Calu3 (cell line): ENCODE measurements around the gene FZR1. TPM values are rescaled to one million over a fixed set of nuclear protein-coding genes. Genes with fewer than 3 reads are reported as not detected.
"Not testable (repeated sequence)": the region's sequence is repeated elsewhere in the genome, so short reads cannot be mapped to it uniquely, and the experiment has no call there.

Experiments used
- BruUV-seq: library from RNA; stranded (reverse); fragments of 400-500 nt; replicated peaks from 2 replicates; lab custom pipeline; 2021; lab: Mats Ljungman, UMichigan
- CTCF ChIA-PET: fragments of 300-600 bp; sonication (Branson Sonifier 250); formaldehyde crosslinking; loops from one replicate; lab custom pipeline; 2022; ENCODE audit warnings: antibody characterized with exemption; lab: Charles Lee
- DNase-seq: peaks from one replicate; pipeline ENCODE4 v3.0.0; 2022
- H3K27ac Mint-ChIP-seq: one replicate; pipeline ENCODE4 v1.8.0; 2022; ENCODE audit warnings: mixed read lengths; ENCODE audit not compliant: unreplicated experiment
- H3K27me3 Mint-ChIP-seq: one replicate; pipeline ENCODE4 v1.8.0; 2022; ENCODE audit warnings: mixed read lengths; ENCODE audit not compliant: unreplicated experiment
- H3K36me3 Mint-ChIP-seq: one replicate; pipeline ENCODE4 v1.8.0; 2022; ENCODE audit warnings: mild to moderate bottlenecking, moderate library complexity, mixed read lengths; ENCODE audit not compliant: insufficient read depth, unreplicated experiment
- H3K4me1 Mint-ChIP-seq: one replicate; pipeline ENCODE4 v1.8.0; 2022; ENCODE audit warnings: mild to moderate bottlenecking, low read depth, mixed read lengths; ENCODE audit not compliant: unreplicated experiment
- H3K4me3 Mint-ChIP-seq: one replicate; pipeline ENCODE4 v1.8.0; 2022; ENCODE audit warnings: mild to moderate bottlenecking, low read depth, moderate library complexity, mixed read lengths; ENCODE audit not compliant: unreplicated experiment
- H3K9me3 Mint-ChIP-seq: one replicate; pipeline ENCODE4 v1.8.0; 2022; ENCODE audit warnings: low read depth, mixed read lengths; ENCODE audit not compliant: unreplicated experiment
- CTCF ChIP-seq: fragments of 200-600 bp; IDR thresholded peaks from one replicate; pipeline ENCODE4 v1.8.0; 2022; ENCODE audit warnings: antibody characterized with exemption; ENCODE audit not compliant: unreplicated experiment
- intact Hi-C: fragments of 100-400 bp; cut with micrococcal nuclease; formaldehyde crosslinking; loops from one replicate; pipeline ENCODE4 v1.10.0; 2022; ENCODE audit not compliant: unreplicated experiment
- total RNA-seq: library from RNA; stranded (reverse); gene quantifications from 2 replicates; pipeline ENCODE4 v1.2.3, GENCODE V29; 2022

The FZR1 gene
- total RNA-seq, 1 experiment from 2014 or later: 33.1 TPM

DNA sequence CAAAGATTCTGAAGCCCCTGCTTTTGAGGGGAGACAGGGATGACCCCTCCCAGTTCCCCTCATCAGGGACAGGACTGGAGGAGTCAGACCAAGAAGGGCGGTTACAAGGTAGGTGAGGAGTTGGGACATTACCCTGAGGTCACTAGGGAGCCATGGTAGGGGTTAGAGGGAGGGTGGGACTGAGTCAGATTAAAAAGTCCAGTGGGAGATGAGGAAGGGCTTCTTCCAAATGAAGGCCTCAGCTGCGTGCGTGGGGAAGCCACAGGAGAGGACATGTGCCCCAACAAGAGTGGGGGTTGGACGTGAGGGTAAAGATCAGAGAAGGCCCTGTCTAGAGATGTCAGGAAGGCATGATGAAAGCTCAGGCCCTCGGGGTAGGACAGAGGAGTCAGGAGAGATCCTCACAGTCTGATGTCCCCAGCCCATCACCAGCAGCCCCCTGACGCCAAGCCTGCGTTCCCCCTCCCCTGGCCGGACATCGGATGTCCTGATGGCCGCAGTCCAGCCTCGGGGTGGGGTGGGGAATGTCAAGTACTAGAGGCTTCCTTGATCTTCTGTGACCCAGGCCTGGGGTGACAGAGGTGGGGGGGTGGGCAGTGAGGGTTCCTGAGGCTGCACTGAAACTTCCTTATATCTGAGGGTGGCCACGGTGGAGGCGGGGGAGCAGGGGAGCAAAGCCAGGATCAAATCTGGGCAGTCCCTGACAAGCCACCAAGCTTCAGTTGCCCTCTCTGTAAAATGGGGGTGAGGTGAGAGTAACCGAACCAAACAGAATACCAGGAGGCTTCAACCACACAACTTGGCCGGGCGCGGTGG is 57.8 kb downstream of the FZR1 start:
- intact Hi-C loops: no loop called here
- no peak for TF ChIP-seq CTCF
- Mint-ChIP-seq H3K4me3 (no peak overlapping the region), H3K9me3 (no peaks in the 10 kb centered on the region), H3K27me3 (no peaks in the 10 kb centered on the region), H3K36me3 (no peaks in the 10 kb centered on the region), H3K4me1 (no peaks in the 10 kb centered on the region), H3K27ac (no peak overlapping the region)
- no TSS peak for BruUV-seq
- CTCF ChIA-PET: no interaction called here
- DNase-seq: no peak

GRCh38 chr19:3565139-3565538 is 59.0 kb downstream of the FZR1 start:
- Mint-ChIP-seq H3K9me3 (no peaks in the 10 kb centered on the region), H3K4me3 (no peak overlapping the region), H3K4me1 (no peaks in the 10 kb centered on the region), H3K36me3 (no peaks in the 10 kb centered on the region), H3K27me3 (no peaks in the 10 kb centered on the region), H3K27ac (no peak overlapping the region)
- BruUV-seq: no TSS peak
- CTCF ChIA-PET: no interaction called here
- intact Hi-C loops: no loop called here
- TF ChIP-seq CTCF: no peak
- no peak for DNase-seq

- BruUV-seq, DNase-seq, H3K4me3 Mint-ChIP-seq, intact Hi-C loops, H3K9me3 Mint-ChIP-seq, H3K27me3 Mint-ChIP-seq, H3K27ac Mint-ChIP-seq, H3K4me1 Mint-ChIP-seq: not testable (repeated sequence)
- CTCF ChIA-PET: interaction anchor here (1.0 kb wide), 1 partner anchor 12 kb away, joined by 3 read pairs; no protein-coding TSS in a partner anchor
- H3K36me3 Mint-ChIP-seq: peaks cover 27% of the 10 kb centered on the region
Measured at GRCh38 chr19:3570042-3570441, 63.9 kb downstream of the FZR1 start.

DNA sequence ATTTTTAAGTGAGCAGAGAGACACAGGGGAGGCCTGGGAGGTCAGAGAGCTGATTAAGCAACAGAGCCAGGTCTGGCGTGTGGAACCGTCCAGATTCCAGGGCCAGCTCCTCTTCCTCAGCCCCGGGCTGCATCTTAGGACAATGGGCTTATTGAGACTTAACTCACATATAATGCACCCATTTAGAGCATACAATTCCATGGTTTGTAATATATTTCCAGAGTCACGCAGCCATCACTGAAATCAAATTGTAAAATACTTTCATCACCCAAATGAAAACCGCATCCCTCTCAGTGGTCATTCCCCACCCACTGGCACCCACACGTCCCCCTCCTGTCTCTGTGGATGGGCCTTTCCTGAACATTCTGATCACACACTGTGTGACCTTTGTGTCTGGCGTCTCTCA is 64.5 kb downstream of the FZR1 start:
- intact Hi-C loops: no loop called here
- H3K27me3 Mint-ChIP-seq: no peaks in the 10 kb centered on the region
- no peak for TF ChIP-seq CTCF
- no peaks in the 10 kb centered on the region for H3K9me3 Mint-ChIP-seq
- H3K36me3 Mint-ChIP-seq: peaks cover 33% of the 10 kb centered on the region
- H3K4me1 Mint-ChIP-seq: no peaks in the 10 kb centered on the region
- BruUV-seq: no TSS peak
- CTCF ChIA-PET: interaction anchor here (1.0 kb wide), 1 partner anchor 12 kb away, joined by 3 read pairs; no protein-coding TSS in a partner anchor
- no peak overlapping the region for H3K27ac Mint-ChIP-seq
- DNase-seq: no peak
- no peak overlapping the region for H3K4me3 Mint-ChIP-seq
